ENCODE results near the gene CDHR2.

GRCh38 chr5:176531902-176532493, 17.1 kb upstream of the CDHR2 start:
- TF ChIP-seq CTCF (IDR thresholded peaks at IDR 0.05) (no peak), POLR2A (IDR thresholded peaks at IDR 0.05) (no peak)
